IMR-90 (cell line): ENCODE results near the gene PSMB1. TPM values are rescaled to one million over a fixed set of nuclear protein-coding genes. Genes with fewer than 3 reads are reported as not detected.

Source experiments
- ATAC-seq: fragments of 200-7000 bp; cut with Tn5 transposase; 2 replicates; pipeline ENCODE4 v1.9.1; 2020; ENCODE audit warnings: low read depth, mild to moderate bottlenecking, moderate library complexity
- BruUV-seq: library from RNA; stranded (reverse); fragments of 400-500 nt; replicated peaks from 2 replicates; lab custom pipeline; 2021; lab: Mats Ljungman, UMichigan
- CTCF ChIA-PET: fragments of 300-600 bp; formaldehyde crosslinking; extraction: SDS; loops from one replicate; lab custom pipeline; 2021; ENCODE audit warnings: antibody characterized with exemption; lab: Yijun Ruan, JAX
- POLR2A ChIA-PET: fragments of 300-600 bp; sonication (Branson Sonifier 250); formaldehyde crosslinking; loops from one replicate; lab custom pipeline; 2022; ENCODE audit warnings: antibody characterized with exemption; ENCODE audit not compliant: unreplicated experiment; lab: Charles Lee
- DNase-seq: peaks from one replicate; pipeline ENCODE4 v3.0.0; 2013
- H2AFZ ChIP-seq: replicated peaks from 2 replicates; pipeline ENCODE3; 2013; ENCODE audit warnings: low read length, mild to moderate bottlenecking; ENCODE audit not compliant: poor library complexity
- H2AK5ac ChIP-seq: 2 replicates; pipeline ENCODE4 v1.6.1; 2013; ENCODE audit warnings: low read depth, low read length, inconsistent platforms
- H2AK9ac ChIP-seq: replicated peaks from 2 replicates; pipeline ENCODE3; 2013; ENCODE audit warnings: mild to moderate bottlenecking, low read depth, low read length, moderate library complexity; ENCODE audit not compliant: poor library complexity
- H2BK120ac ChIP-seq: 2 replicates; pipeline ENCODE4 v1.6.1; 2013; ENCODE audit warnings: low read depth, low read length, inconsistent platforms
- H2BK15ac ChIP-seq: 3 replicates; pipeline ENCODE4 v1.6.1; 2013; ENCODE audit warnings: low read depth, low read length, inconsistent platforms
- H2BK20ac ChIP-seq: 2 replicates; pipeline ENCODE4 v1.6.1; 2013; ENCODE audit warnings: low read depth, mild to moderate bottlenecking, inconsistent platforms, low read length, moderate library complexity
- H2BK5ac ChIP-seq: 2 replicates; pipeline ENCODE4 v1.6.1; 2013; ENCODE audit warnings: mild to moderate bottlenecking, low read depth, low read length, inconsistent platforms; ENCODE audit not compliant: poor library complexity, severe bottlenecking
- H3K14ac ChIP-seq: replicated peaks from 2 replicates; pipeline ENCODE4 v1.6.1; 2013; ENCODE audit warnings: low read depth, low read length, inconsistent platforms
- H3K18ac ChIP-seq: 2 replicates; pipeline ENCODE4 v1.6.1; 2013; ENCODE audit warnings: low read depth, low read length, control low read depth
- H3K23ac ChIP-seq: 2 replicates; pipeline ENCODE4 v1.6.1; 2013; ENCODE audit warnings: low read depth, low read length, inconsistent platforms
- H3K27ac ChIP-seq: 2 replicates; pipeline ENCODE4 v1.5.1; 2013; ENCODE audit warnings: mild to moderate bottlenecking, control low read depth, low read length; ENCODE audit not compliant: insufficient read depth
- H3K27me3 ChIP-seq: 2 replicates; pipeline ENCODE4 v1.6.1; 2013; ENCODE audit warnings: low read length; ENCODE audit not compliant: control insufficient read depth, insufficient read depth
- H3K36me3 ChIP-seq: 2 replicates; pipeline ENCODE4 v1.6.1; 2013; ENCODE audit warnings: low read length, mixed read lengths; ENCODE audit not compliant: control insufficient read depth, insufficient read depth
- H3K4ac ChIP-seq: 2 replicates; pipeline ENCODE4 v1.6.1; 2013; ENCODE audit warnings: low read depth, low read length, inconsistent platforms
- H3K4me1 ChIP-seq: 2 replicates; pipeline ENCODE4 v1.6.1; 2013; ENCODE audit warnings: low read length, mixed read lengths; ENCODE audit not compliant: control insufficient read depth, insufficient read depth
- H3K4me2 ChIP-seq: 2 replicates; pipeline ENCODE4 v1.6.1; 2013; ENCODE audit warnings: low read depth, mild to moderate bottlenecking, control low read depth, low read length, moderate library complexity
- H3K4me3 ChIP-seq: 2 replicates; pipeline ENCODE4 v1.5.1; 2013; ENCODE audit warnings: low read depth, mild to moderate bottlenecking, control low read depth, low read length, moderate library complexity; ENCODE audit not compliant: insufficient read depth
- H3K56ac ChIP-seq: 2 replicates; pipeline ENCODE4 v1.6.1; 2013; ENCODE audit warnings: low read length, inconsistent platforms; ENCODE audit not compliant: insufficient read depth; ENCODE audit errors: extremely low read depth
- H3K79me1 ChIP-seq, 2 experiments: 2 replicates each; pipeline ENCODE4 v1.6.1; 2013; ENCODE audit warnings: low read length in 2 of 2, inconsistent platforms in 1 of 2, low read depth in 1 of 2
- H3K9ac ChIP-seq: 2 replicates; pipeline ENCODE4 v1.6.1; 2013; ENCODE audit warnings: low read depth, low read length, control low read depth
- H3K9me1 ChIP-seq: 2 replicates; pipeline ENCODE4 v1.6.1; 2013; ENCODE audit warnings: low read length, inconsistent platforms; ENCODE audit not compliant: insufficient read depth
- H3K9me3 ChIP-seq: 2 replicates; pipeline ENCODE4 v1.6.1; 2013; ENCODE audit warnings: low read length; ENCODE audit not compliant: control insufficient read depth, insufficient read depth
- H4K20me1 ChIP-seq: 2 replicates; pipeline ENCODE4 v1.6.1; 2013; ENCODE audit warnings: low read length, inconsistent platforms; ENCODE audit not compliant: insufficient read depth
- H4K5ac ChIP-seq: 2 replicates; pipeline ENCODE4 v1.6.1; 2013; ENCODE audit warnings: mild to moderate bottlenecking, low read depth, low read length, control low read depth
- H4K8ac ChIP-seq, 2 experiments: 2 replicates each; pipeline ENCODE4 v1.6.1; 2013; ENCODE audit warnings: low read depth in 2 of 2, low read length in 2 of 2, control low read depth in 1 of 2, inconsistent platforms in 1 of 2
- H4K91ac ChIP-seq: 2 replicates; pipeline ENCODE4 v1.6.1; 2013; ENCODE audit warnings: low read depth, low read length, inconsistent platforms; ENCODE audit not compliant: insufficient read depth
- BHLHE40 ChIP-seq: fragments of 150-350 bp; IDR thresholded peaks from 2 replicates; pipeline ENCODE4 v1.6.1; 2016; ENCODE audit warnings: mild to moderate bottlenecking, low read depth, low read length
- CEBPB ChIP-seq: IDR thresholded peaks from 2 replicates; pipeline ENCODE4 v1.6.1; 2012; ENCODE audit warnings: low read depth, low read length, improper control_type of control experiment
- CHD1 ChIP-seq: IDR thresholded peaks from 2 replicates; pipeline ENCODE4 v1.6.1; 2012; ENCODE audit warnings: low read depth, low read length, improper control_type of control experiment
- CTCF ChIP-seq: conservative IDR thresholded peaks from 2 replicates; pipeline ENCODE4 v1.5.1; 2012; ENCODE audit warnings: mild to moderate bottlenecking, low read depth, low read length, improper control_type of control experiment
- ELK1 ChIP-seq: fragments of 150-350 bp; IDR thresholded peaks from 2 replicates; pipeline ENCODE4 v1.6.1; 2016; ENCODE audit warnings: low read depth, mild to moderate bottlenecking, low read length, moderate library complexity, borderline replicate concordance
- FOS ChIP-seq: fragments of 150-350 bp; IDR thresholded peaks from 2 replicates; pipeline ENCODE4 v1.6.1; 2016; ENCODE audit warnings: low read depth, low read length
- MAFK ChIP-seq: IDR thresholded peaks from 2 replicates; pipeline ENCODE4 v1.6.1; 2012; ENCODE audit warnings: low read depth, low read length, improper control_type of control experiment
- MAZ ChIP-seq: IDR thresholded peaks from 2 replicates; pipeline ENCODE4 v1.6.1; 2012; ENCODE audit warnings: low read depth, mild to moderate bottlenecking, low read length, improper control_type of control experiment, moderate library complexity, borderline replicate concordance
- MXI1 ChIP-seq: IDR thresholded peaks from 2 replicates; pipeline ENCODE4 v1.6.1; 2012; ENCODE audit warnings: low read depth, mild to moderate bottlenecking, low read length, moderate library complexity, borderline replicate concordance
- NFE2L2 ChIP-seq: fragments of 150-350 bp; IDR thresholded peaks from 2 replicates; pipeline ENCODE4 v1.6.1; 2016; ENCODE audit warnings: low read depth, mild to moderate bottlenecking, low read length
- POLR2A ChIP-seq: IDR thresholded peaks from 2 replicates; pipeline ENCODE4 v1.6.1; 2012; ENCODE audit warnings: mild to moderate bottlenecking, low read depth, low read length
- RAD21 ChIP-seq: IDR thresholded peaks from 2 replicates; pipeline ENCODE4 v1.6.1; 2012; ENCODE audit warnings: low read length, improper control_type of control experiment
- RCOR1 ChIP-seq: IDR thresholded peaks from 2 replicates; pipeline ENCODE4 v1.6.1; 2012; ENCODE audit warnings: mild to moderate bottlenecking, low read length, improper control_type of control experiment; ENCODE audit not compliant: insufficient replicate concordance
- RFX5 ChIP-seq: IDR thresholded peaks from 2 replicates; pipeline ENCODE4 v1.8.0; 2012; ENCODE audit warnings: low read depth, mild to moderate bottlenecking, low read length, moderate library complexity
- SMC3 ChIP-seq: fragments of 150-350 bp; IDR thresholded peaks from 2 replicates; pipeline ENCODE4 v1.6.1; 2016; ENCODE audit warnings: low read depth, mild to moderate bottlenecking, antibody characterized with exemption, low read length, moderate library complexity
- USF2 ChIP-seq: fragments of 150-350 bp; IDR thresholded peaks from 2 replicates; pipeline ENCODE4 v1.6.1; 2017; ENCODE audit warnings: mild to moderate bottlenecking, antibody characterized with exemption, low read length, low read depth
- WGBS, 2 experiments: methylation state at CpG; one replicate each; pipeline versions ENCODE4 v1.1.5 to v1.1.7; 2013; ENCODE audit warnings: missing lambda C conversion rate in 2 of 2; ENCODE audit not compliant: insufficient read length in 1 of 2; ENCODE audit errors: extremely low coverage in 2 of 2; 5-methylcytosine and 5-hydroxymethylcytosine counted together
- dilution Hi-C: fragments of 300-500 bp; cut with HindIII; formaldehyde crosslinking; loops from one replicate; pipeline ENCODE4 v1.14.3; 2018; ENCODE audit warnings: low sequenced_read_pairs; ENCODE audit not compliant: unreplicated experiment
- in situ Hi-C: fragments of 300-500 bp; cut with MboI; formaldehyde crosslinking; loops from 3 replicates; pipeline ENCODE4 v1.14.3; 2019; ENCODE audit warnings: low sequenced_read_pairs, inconsistent platforms, mixed read lengths
- intact Hi-C: fragments of 100-400 bp; cut with micrococcal nuclease; formaldehyde crosslinking; loops from 2 replicates; pipeline ENCODE4 v1.10.0; 2022
- polyA plus RNA-seq, 3 experiments: library from polyadenylated mRNA; depleted of rRNA; stranded (reverse); fragments of >200 nt; gene quantifications; 2 replicates each; pipeline ENCODE4 v1.2.3, GENCODE V29; 2012; ENCODE audit warnings: low replicate concordance in 1 of 3
- total RNA-seq: library from RNA; depleted of rRNA; stranded (reverse); fragments of >200 nt; gene quantifications from 2 replicates; pipeline ENCODE4 v1.2.3, GENCODE V29; 2012

The PSMB1 gene
- total and polyA plus RNA-seq, 2 of the 4 experiments (the other 2 are of a cell fraction): 450 to 508 TPM

GRCh38 chr6:170537329-170537728, 15.8 kb downstream of the PSMB1 start:
- 100% methylated on average over 3 of the region's 4 CpGs; no CpG with 5 or more reads in 1 of the 2 experiments for WGBS, 2 experiments
- Histone ChIP-seq H3K9ac (no peak overlapping the region), H4K5ac (no peak overlapping the region), H3K79me1 (peaks cover 19 to 40% of the 10 kb centered on the region in 2 experiments; a peak in 3 of 4 replicates), H4K8ac (no peak overlapping the region), H3K14ac (no peak overlapping the region), H2AK5ac (no peak overlapping the region), H2BK20ac (no peak overlapping the region), H3K27me3 (no peaks in the 10 kb centered on the region), H3K27ac (no peak overlapping the region), H4K91ac (no peak overlapping the region), H3K9me1 (no peaks in the 10 kb centered on the region), H3K4me1 (peaks cover 7% of the 10 kb centered on the region), H2AK9ac (no peak overlapping the region), H3K4me2 (no peak overlapping the region), H2BK15ac (no peak overlapping the region), H3K23ac (no peak overlapping the region), H4K20me1 (peaks cover 15% of the 10 kb centered on the region), H2AFZ (no peak overlapping the region), H3K4ac (no peak overlapping the region), H3K56ac (no peak overlapping the region), H3K4me3 (no peak overlapping the region), H3K9me3 (no peaks in the 10 kb centered on the region), H2BK120ac (no peak overlapping the region), H2BK5ac (no peak overlapping the region), H3K36me3 (peaks cover 40% of the 10 kb centered on the region), H3K18ac (no peak overlapping the region)
- dilution Hi-C loops (no loop called here), intact Hi-C loops (no loop called here), in situ Hi-C loops (loop anchor here (10.0 kb wide), 1 partner anchor 823 kb away; no protein-coding TSS in a partner anchor)
- ATAC-seq (no peak), DNase-seq (no peak)
- TF ChIP-seq MAFK (no peak), ELK1 (no peak), SMC3 (no peak), CTCF (no peak), BHLHE40 (no peak), FOS (no peak), CHD1 (no peak), NFE2L2 (no peak), MXI1 (no peak), RCOR1 (no peak), RFX5 (no peak), RAD21 (no peak), USF2 (no peak), MAZ (no peak), CEBPB (no peak), POLR2A (no peak)
- no TSS peak for BruUV-seq
- ChIA-PET POLR2A (no interaction called here), CTCF (interaction anchor here (1.1 kb wide), 2 partner anchors 10 to 1117 kb away, joined by 3 read pairs; no protein-coding TSS in a partner anchor)
